H9 (cell line): ENCODE data around the gene FTO. TPM values are rescaled to one million over a fixed set of nuclear protein-coding genes. Genes with fewer than 3 reads are reported as not detected.

ENCODE experiments used
- DNase-seq: peaks from one replicate; pipeline ENCODE4 v3.0.0-alpha.2; 2017
- H2AFZ ChIP-seq: one replicate; pipeline ENCODE4 v1.6.1; 2013; ENCODE audit warnings: mild to moderate bottlenecking, low read length, control low read depth, moderate library complexity
- H2AK5ac ChIP-seq: 2 replicates; pipeline ENCODE4 v1.6.1; 2013; ENCODE audit warnings: low read length, control low read depth, mixed read lengths; ENCODE audit not compliant: insufficient read length
- H2BK120ac ChIP-seq: one replicate; pipeline ENCODE4 v1.6.1; 2013; ENCODE audit warnings: low read depth, mild to moderate bottlenecking, low read length, control low read depth, inconsistent platforms; ENCODE audit not compliant: poor library complexity, severe bottlenecking
- H2BK12ac ChIP-seq: 2 replicates; pipeline ENCODE4 v1.6.1; 2013; ENCODE audit warnings: low read length, control low read depth, mixed read lengths, low read depth; ENCODE audit not compliant: insufficient read length
- H2BK15ac ChIP-seq: 2 replicates; pipeline ENCODE4 v1.6.1; 2013; ENCODE audit warnings: low read depth, low read length, control low read depth
- H2BK20ac ChIP-seq: one replicate; pipeline ENCODE4 v1.6.1; 2013; ENCODE audit warnings: low read depth, mild to moderate bottlenecking, low read length, control low read depth, inconsistent platforms; ENCODE audit not compliant: poor library complexity, severe bottlenecking
- H2BK5ac ChIP-seq: 2 replicates; pipeline ENCODE4 v1.6.1; 2013; ENCODE audit warnings: low read length, control low read depth, mixed read lengths; ENCODE audit not compliant: insufficient read length
- H3K14ac ChIP-seq: 2 replicates; pipeline ENCODE4 v1.6.1; 2013; ENCODE audit warnings: low read length, control low read depth; ENCODE audit not compliant: insufficient read depth
- H3K18ac ChIP-seq: 2 replicates; pipeline ENCODE4 v1.6.1; 2013; ENCODE audit warnings: low read depth, mild to moderate bottlenecking, mixed read lengths, low read length, control low read depth; ENCODE audit not compliant: insufficient read length
- H3K23ac ChIP-seq: 2 replicates; pipeline ENCODE4 v1.6.1; 2013; ENCODE audit warnings: low read length, control low read depth, mixed read lengths, low read depth; ENCODE audit not compliant: insufficient read length
- H3K23me2 ChIP-seq: 2 replicates; pipeline ENCODE4 v1.6.1; 2013; ENCODE audit warnings: low read depth, mild to moderate bottlenecking, mixed read lengths, low read length, control low read depth; ENCODE audit not compliant: insufficient read length, poor library complexity, severe bottlenecking
- H3K27ac ChIP-seq: 2 replicates; pipeline ENCODE4 v1.5.1; 2013; ENCODE audit warnings: low read length, control low read depth, mixed read lengths, low read depth; ENCODE audit not compliant: insufficient read length
- H3K27me3 ChIP-seq: 2 replicates; pipeline ENCODE4 v1.6.1; 2013; ENCODE audit warnings: low read length, control low read depth, inconsistent platforms; ENCODE audit not compliant: insufficient read depth
- H3K4ac ChIP-seq: 2 replicates; pipeline ENCODE4 v1.6.1; 2013; ENCODE audit warnings: low read depth, mild to moderate bottlenecking, control low read depth, inconsistent platforms, low read length, moderate library complexity
- H3K4me1 ChIP-seq: 2 replicates; pipeline ENCODE4 v1.6.1; 2013; ENCODE audit warnings: low read length, control low read depth, inconsistent platforms; ENCODE audit not compliant: insufficient read depth
- H3K4me2 ChIP-seq: 2 replicates; pipeline ENCODE4 v1.6.1; 2013; ENCODE audit warnings: low read length, control low read depth, mixed read lengths; ENCODE audit not compliant: insufficient read length, insufficient read depth
- H3K56ac ChIP-seq: 2 replicates; pipeline ENCODE4 v1.6.1; 2013; ENCODE audit warnings: low read depth, mild to moderate bottlenecking, mixed read lengths, low read length, control low read depth; ENCODE audit not compliant: insufficient read length
- H3K79me1 ChIP-seq: 2 replicates; pipeline ENCODE4 v1.6.1; 2013; ENCODE audit warnings: low read depth, mild to moderate bottlenecking, moderate library complexity, low read length, control low read depth, inconsistent platforms; ENCODE audit not compliant: insufficient read depth, poor library complexity, severe bottlenecking
- H3K79me2 ChIP-seq: 2 replicates; pipeline ENCODE4 v1.6.1; 2013; ENCODE audit warnings: low read length, control low read depth, inconsistent platforms; ENCODE audit not compliant: insufficient read depth
- H3K9ac ChIP-seq: 2 replicates; pipeline ENCODE4 v1.6.1; 2013; ENCODE audit warnings: low read length, control low read depth, mixed read lengths; ENCODE audit not compliant: insufficient read length; ENCODE audit errors: extremely low read depth
- H3K9me3 ChIP-seq: one replicate; pipeline ENCODE4 v1.6.1; 2013; ENCODE audit warnings: low read depth, low read length, inconsistent platforms; ENCODE audit not compliant: control insufficient read depth
- H3T11ph ChIP-seq: one replicate; pipeline ENCODE4 v1.6.1; 2013; ENCODE audit warnings: mild to moderate bottlenecking, low read length, control low read depth, inconsistent platforms
- H4K20me1 ChIP-seq: one replicate; pipeline ENCODE4 v1.6.1; 2013; ENCODE audit not compliant: control insufficient read depth, insufficient read length, insufficient read depth
- H4K5ac ChIP-seq: 2 replicates; pipeline ENCODE4 v1.6.1; 2013; ENCODE audit warnings: low read depth, mild to moderate bottlenecking, mixed read lengths, low read length, control low read depth; ENCODE audit not compliant: insufficient read length
- H4K8ac ChIP-seq: replicated peaks from 2 replicates; pipeline ENCODE4 v1.6.1; 2013; ENCODE audit warnings: low read length, control low read depth, mixed read lengths, low read depth; ENCODE audit not compliant: insufficient read length
- H4K91ac ChIP-seq: 2 replicates; pipeline ENCODE4 v1.6.1; 2013; ENCODE audit warnings: low read depth, mild to moderate bottlenecking, moderate library complexity, mixed read lengths, low read length, control low read depth; ENCODE audit not compliant: insufficient read length
- H3K27ac Mint-ChIP-seq, 3 experiments: 2 replicates in 2 of 3; 3 replicates in 1 of 3; pipeline ENCODE4 v1.8.0; 2020 to 2021; ENCODE audit warnings: mixed read lengths in 3 of 3, mild to moderate bottlenecking in 1 of 3, moderate library complexity in 1 of 3
- H3K27me3 Mint-ChIP-seq: 2 replicates; pipeline ENCODE4 v1.8.0; 2021; ENCODE audit warnings: low read depth, mild to moderate bottlenecking, moderate library complexity, mixed read lengths
- H3K36me3 Mint-ChIP-seq, 3 experiments: 2 replicates in 2 of 3; 3 replicates in 1 of 3; pipeline ENCODE4 v1.8.0; 2020 to 2021; ENCODE audit warnings: low read depth in 3 of 3, mixed read lengths in 3 of 3; ENCODE audit not compliant: insufficient read depth in 1 of 3
- H3K4me1 Mint-ChIP-seq, 2 experiments: 2 replicates each; pipeline ENCODE4 v1.8.0; 2020; ENCODE audit warnings: mixed read lengths in 2 of 2
- H3K4me3 Mint-ChIP-seq, 2 experiments: 2 replicates in 1 of 2; 3 replicates in 1 of 2; pipeline ENCODE4 v1.8.0; 2020 to 2021; ENCODE audit warnings: mild to moderate bottlenecking in 2 of 2, mixed read lengths in 2 of 2, moderate library complexity in 1 of 2
- H3K9me3 Mint-ChIP-seq, 2 experiments: 2 replicates in 1 of 2; 3 replicates in 1 of 2; pipeline ENCODE4 v1.8.0; 2020; ENCODE audit warnings: mild to moderate bottlenecking in 2 of 2, mixed read lengths in 2 of 2, moderate library complexity in 1 of 2
- CTCF ChIP-seq: fragments of 200-600 bp; sonication (generic); conservative IDR thresholded peaks from 3 replicates; pipeline ENCODE4 v1.8.0; 2021; ENCODE audit warnings: antibody characterized with exemption, mild to moderate bottlenecking
- WGBS: extraction: QIAGEN DNeasy Blood & Tissue Kit; methylation state at CpG from one replicate; pipeline ENCODE4 v1.1.7; 2013; ENCODE audit warnings: missing lambda C conversion rate, low lambda C conversion rate, mixed read lengths; ENCODE audit not compliant: insufficient read length; ENCODE audit errors: extremely low coverage; 5-methylcytosine and 5-hydroxymethylcytosine counted together
- total RNA-seq: library from RNA; stranded (reverse); gene quantifications from 2 replicates; pipeline ENCODE4 v1.2.1, GENCODE V29; 2021

FTO gene
- total RNA-seq, 1 experiment from 2014 or later: 67.9 TPM

DNA sequence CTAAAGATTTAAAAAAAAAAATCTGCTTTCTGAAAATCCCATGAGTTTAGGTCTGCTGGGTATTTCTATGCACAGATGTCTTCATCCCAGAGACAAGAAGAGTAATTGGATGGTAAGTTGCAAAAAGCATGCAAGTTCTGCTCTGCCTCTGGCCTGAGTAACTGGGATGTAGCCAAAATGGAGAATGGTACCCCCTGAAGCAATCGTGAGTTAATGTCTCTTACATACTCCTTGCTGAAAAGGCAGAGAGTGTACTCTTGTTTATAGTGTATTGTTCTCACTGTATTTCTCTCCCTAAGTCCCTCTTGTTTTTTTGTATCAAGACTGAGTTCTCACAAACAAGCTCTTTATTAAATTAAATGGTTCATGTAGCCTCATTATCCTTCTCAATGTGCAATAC, 323.6 kb downstream of the FTO start:
- no peak for TF ChIP-seq CTCF
- no peak overlapping the region for H3K27ac Mint-ChIP-seq
- no peak overlapping the region for H2BK12ac ChIP-seq
- no peak overlapping the region for H3K23ac ChIP-seq
- peaks cover 3 to 4% of the 10 kb centered on the region in 2 experiments; a peak in 1 of 4 replicates for H3K4me1 Mint-ChIP-seq
- no peak overlapping the region for H4K8ac ChIP-seq
- no peaks in the 10 kb centered on the region for H3K27me3 ChIP-seq
- H3K27me3 Mint-ChIP-seq: no peaks in the 10 kb centered on the region; the same call in 1 of the 2 replicates
- no peak overlapping the region for H2BK120ac ChIP-seq
- no peak overlapping the region for H2BK15ac ChIP-seq
- DNase-seq: no peak
- H2AFZ ChIP-seq: no peak overlapping the region
- H3K9me3 Mint-ChIP-seq: peaks cover 6 to 7% of the 10 kb centered on the region in 2 experiments; a peak in 4 of 5 replicates
- H3T11ph ChIP-seq: no peak overlapping the region
- no peak overlapping the region for H4K91ac ChIP-seq
- H2AK5ac ChIP-seq: no peak overlapping the region
- H3K14ac ChIP-seq: no peak overlapping the region
- H2BK20ac ChIP-seq: no peak overlapping the region
- no peaks in the 10 kb centered on the region for H4K20me1 ChIP-seq
- no peak overlapping the region for H3K4ac ChIP-seq
- no peak overlapping the region for H3K4me3 Mint-ChIP-seq
- H3K4me1 ChIP-seq: no peaks in the 10 kb centered on the region
- no peaks in the 10 kb centered on the region for H3K79me2 ChIP-seq
- H4K5ac ChIP-seq: no peak overlapping the region
- H3K9ac ChIP-seq: no peak overlapping the region
- no peak overlapping the region for H3K4me2 ChIP-seq
- H3K9me3 ChIP-seq: no peaks in the 10 kb centered on the region
- WGBS: no CpG with 5 or more reads among the region's 1 CpG
- no peaks in the 10 kb centered on the region for H3K23me2 ChIP-seq
- no peak overlapping the region for H3K18ac ChIP-seq
- no peak overlapping the region for H3K56ac ChIP-seq
- peaks cover 3 to 8% (median 7%) of the 10 kb centered on the region in 3 experiments; a peak in 6 of 7 replicates for H3K36me3 Mint-ChIP-seq
- H2BK5ac ChIP-seq: no peak overlapping the region
- no peaks in the 10 kb centered on the region for H3K79me1 ChIP-seq
- H3K27ac ChIP-seq: no peak overlapping the region
